C1 segment of cervical spinal cord (tissue), 14 donors: ENCODE data around the gene CFTR.
"Not testable (repeated sequence)": the region's sequence is repeated elsewhere in the genome, so short reads cannot be mapped to it uniquely, and the experiment has no call there.

Experiments
- DNase-seq, 14 donors: peaks; one replicate each; lab custom pipeline; 2025; lab: John Stamatoyannopoulos, UW

CFTR gene

GRCh38 chr7:117686311-117686935, 206.6 kb downstream of the CFTR start:
- no peak for DNase-seq

- DNase-seq, result no peak
Observed at GRCh38 chr7:117688126-117688525, 208.3 kb downstream of the CFTR start.

- no peak for DNase-seq
Observed at GRCh38 chr7:117689406-117689805, 209.6 kb downstream of the CFTR start.

DNA sequence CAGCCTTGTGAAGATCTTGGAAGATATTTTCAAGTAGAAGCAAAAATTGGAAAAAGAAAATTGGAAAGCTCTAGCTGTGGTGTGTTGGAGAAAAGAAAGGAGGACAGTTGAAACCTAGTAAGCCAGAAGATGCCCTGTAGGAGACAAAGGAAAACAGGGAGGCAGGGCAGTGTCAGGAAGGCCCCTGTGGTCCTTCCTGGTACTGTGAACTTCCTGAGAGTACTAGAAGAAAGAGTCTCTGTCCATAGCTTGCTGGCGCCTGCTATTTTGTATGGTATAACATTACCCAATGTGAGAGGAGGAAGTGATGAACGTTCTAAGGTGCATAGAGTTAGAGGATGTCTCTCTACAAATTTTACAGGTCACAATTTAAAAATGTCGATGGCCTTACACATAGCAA, 210.3 kb downstream of the CFTR start:
- DNase-seq, result no peak

- no peak for DNase-seq
Observed at GRCh38 chr7:117692338-117692737, 212.5 kb downstream of the CFTR start.

DNA sequence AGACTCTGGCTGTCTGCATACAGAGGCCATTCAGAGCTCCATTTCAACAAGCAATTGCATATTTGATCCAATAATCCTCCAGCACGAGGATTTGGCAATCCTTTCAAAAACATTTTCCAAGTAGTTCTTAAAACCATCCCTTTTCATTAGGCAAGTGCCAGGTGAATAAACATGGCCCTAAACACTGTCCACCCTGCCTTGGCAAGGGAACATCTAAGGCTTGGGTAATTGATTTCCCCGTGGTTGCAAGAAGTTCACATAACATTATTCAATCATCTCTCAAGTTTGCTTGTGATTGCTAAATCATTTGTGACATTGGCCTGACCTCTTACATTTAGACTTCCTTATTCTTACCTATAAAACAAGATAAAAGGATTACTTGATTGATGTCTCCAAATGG, 218.2 kb downstream of the CFTR start:
- no peak for DNase-seq

DNA sequence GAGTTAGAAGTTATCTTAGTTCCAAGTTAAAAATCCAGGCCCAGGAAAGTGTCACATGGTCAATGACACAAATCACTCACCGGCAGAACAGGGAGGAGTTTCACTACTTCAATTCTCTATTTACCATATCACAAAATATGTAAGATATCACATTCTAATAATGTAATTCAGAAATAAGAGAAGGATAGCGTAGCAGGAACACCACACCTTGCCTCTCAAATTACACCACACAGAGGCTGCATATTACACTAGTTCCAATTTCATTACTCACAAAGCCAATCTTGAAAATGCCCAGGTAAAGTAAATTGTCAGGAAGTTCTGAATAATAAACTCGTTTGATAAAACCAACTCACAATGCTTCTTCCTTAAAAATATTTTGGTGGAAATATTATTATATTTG, 224.2 kb downstream of the CFTR start:
- DNase-seq, result no peak

DNA sequence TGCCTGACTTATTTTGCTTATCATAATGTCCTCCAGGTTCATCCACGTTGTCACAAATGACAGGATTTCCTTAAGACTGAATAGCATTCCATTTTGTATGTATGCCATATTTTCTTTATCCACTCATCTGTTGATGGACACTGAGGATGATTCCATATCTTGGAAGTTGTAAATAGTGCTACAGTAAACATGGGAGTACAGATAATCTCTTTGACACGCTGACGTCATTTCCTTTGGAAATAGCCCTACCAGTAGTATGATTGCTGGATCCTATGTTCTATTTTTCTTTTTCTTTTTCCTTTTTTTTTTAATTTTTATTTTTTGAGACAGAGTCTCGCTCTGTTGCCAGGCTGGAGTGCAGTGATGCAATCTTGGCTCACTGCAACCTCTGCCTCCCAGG, 225.8 kb downstream of the CFTR start:
- DNase-seq, result no peak

- DNase-seq, result no peak
Observed at GRCh38 chr7:117706210-117706609, 226.4 kb downstream of the CFTR start.

GRCh38 chr7:117707080-117707479, 227.3 kb downstream of the CFTR start:
- no peak for DNase-seq

GRCh38 chr7:117708173-117708572, 228.3 kb downstream of the CFTR start:
- not testable (repeated sequence) for DNase-seq

DNA sequence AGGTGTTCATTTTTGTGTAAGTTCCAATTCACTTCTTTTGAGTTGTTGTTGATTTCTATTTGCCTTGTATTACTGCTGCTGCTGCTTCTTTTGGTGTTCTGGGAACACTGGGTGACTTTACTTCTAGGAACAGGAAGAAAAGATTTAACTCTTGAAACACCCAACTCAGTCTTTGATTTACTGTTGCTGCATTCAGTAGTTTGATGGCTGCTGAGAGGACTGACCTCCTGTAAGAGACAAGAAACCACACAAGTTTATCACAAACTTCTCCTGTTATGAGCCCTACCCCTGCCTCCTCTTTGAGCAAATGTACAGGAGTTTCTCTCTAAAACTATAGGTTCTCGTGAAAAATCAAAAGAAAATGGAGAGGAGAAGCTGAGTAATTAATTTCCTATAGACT, 231.7 kb downstream of the CFTR start:
- no peak for DNase-seq

DNA sequence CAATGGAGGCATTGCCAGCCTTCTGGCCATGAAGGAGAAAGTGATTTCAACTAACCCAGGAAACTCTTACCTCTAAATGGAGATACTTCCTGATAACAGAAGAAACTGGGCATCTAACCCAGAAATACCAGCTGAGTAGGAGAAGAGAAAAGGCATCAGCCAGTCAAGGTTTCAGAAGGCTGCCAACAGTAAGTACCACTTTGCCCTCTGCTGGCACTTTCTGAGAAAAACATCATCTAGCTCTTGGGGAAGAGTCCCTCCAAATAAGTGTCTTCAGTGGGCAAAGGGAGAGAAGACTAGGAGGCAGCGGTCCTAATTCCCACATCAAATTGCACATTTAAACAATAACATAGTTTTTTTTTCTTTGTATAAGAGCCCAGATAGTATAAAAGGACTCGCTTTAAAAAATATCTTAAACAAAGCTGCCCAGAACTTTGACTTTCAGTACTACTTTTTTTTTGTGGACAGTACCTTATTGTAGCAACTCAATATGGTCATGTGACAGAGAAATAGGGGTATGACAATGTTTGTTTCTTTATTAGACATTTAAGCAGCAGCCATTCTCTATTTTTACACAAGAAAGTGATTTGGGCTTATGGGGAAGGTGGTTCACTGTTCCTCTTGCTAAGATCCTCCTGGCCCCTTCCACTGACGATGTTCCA, 236.1 kb downstream of the CFTR start:
- peak in 3 of 14 donors; percentile 5 to 43 (median 16) for DNase-seq

DNA sequence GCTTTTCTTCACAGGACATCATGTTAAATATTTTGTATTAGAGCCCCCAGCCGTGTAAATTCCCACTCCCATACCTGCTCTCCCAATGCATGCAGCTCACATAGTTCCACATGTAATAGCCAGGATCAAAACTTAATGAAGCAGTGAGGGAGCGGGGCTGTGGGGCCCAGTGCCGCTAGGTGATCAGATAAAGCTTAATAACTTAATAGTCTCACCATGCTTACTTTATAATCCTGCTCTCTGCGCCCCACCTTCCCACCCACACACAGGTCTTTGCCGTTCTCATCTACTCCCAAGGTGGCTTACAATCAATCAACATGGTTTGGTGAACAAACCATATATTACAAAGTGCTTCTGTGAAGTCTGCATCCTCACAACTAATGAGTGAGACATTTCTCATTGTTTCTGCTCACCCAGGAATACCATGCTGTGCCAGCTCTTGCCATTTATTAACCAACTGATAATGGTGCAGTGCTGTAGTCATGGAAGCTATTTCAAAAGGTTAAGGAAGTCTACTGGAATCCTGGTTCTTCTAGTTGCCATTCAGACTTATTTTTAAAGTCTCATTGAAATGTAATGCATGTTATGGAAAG, 237.0 kb downstream of the CFTR start:
- DNase-seq, result no peak

DNA sequence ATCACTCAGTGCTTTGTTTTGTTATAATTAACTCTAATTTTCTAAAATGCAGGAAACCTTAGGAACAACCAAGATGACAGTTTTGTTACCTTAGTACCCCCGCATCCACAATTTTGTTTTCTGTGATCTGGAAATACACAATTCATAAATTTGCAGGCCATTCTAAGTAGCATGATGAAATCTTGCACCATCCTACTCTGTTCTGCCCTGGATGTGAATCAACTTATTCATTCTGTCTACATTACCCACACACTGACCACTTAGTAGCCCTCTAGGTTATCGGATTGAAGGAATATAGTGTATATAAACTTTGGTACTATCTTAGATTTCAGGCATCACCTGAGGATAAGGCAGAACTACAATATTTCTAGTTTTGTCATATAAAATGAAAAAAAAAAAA, 237.5 kb downstream of the CFTR start:
- no peak for DNase-seq
